ENCODE measurements around the gene NDC1.

Gene NDC1

DNA sequence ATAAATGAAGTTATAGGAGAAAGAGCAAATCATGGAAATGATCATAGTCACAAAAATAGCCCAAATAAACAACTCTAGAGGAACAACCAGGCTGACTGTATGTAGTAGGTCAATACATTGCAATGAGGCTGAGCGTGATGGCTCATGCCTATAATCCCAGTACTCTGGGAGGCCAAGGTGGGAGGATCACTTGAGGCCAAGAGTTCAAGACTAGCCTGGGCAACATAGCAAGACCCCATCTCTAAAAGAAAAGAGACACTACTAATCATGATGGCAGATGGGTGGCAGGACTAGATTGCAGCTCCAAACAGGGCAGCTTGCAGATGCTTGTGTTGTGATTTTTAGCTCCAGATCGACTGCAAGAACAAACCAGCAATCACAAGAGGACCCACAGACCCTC lies 27.6 kb downstream of the NDC1 start:
- TF ChIP-seq, protein P1, sequence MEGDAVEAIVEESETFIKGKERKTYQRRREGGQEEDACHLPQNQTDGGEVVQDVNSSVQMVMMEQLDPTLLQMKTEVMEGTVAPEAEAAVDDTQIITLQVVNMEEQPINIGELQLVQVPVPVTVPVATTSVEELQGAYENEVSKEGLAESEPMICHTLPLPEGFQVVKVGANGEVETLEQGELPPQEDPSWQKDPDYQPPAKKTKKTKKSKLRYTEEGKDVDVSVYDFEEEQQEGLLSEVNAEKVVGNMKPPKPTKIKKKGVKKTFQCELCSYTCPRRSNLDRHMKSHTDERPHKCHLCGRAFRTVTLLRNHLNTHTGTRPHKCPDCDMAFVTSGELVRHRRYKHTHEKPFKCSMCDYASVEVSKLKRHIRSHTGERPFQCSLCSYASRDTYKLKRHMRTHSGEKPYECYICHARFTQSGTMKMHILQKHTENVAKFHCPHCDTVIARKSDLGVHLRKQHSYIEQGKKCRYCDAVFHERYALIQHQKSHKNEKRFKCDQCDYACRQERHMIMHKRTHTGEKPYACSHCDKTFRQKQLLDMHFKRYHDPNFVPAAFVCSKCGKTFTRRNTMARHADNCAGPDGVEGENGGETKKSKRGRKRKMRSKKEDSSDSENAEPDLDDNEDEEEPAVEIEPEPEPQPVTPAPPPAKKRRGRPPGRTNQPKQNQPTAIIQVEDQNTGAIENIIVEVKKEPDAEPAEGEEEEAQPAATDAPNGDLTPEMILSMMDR (IDR thresholded peaks at IDR 0.05) = no peak

- TF ChIP-seq, protein P1 (IDR thresholded peaks at IDR 0.05) = no peak
Observed at GRCh38 chr1:53810007-53810406, 28.1 kb downstream of the NDC1 start.

DNA sequence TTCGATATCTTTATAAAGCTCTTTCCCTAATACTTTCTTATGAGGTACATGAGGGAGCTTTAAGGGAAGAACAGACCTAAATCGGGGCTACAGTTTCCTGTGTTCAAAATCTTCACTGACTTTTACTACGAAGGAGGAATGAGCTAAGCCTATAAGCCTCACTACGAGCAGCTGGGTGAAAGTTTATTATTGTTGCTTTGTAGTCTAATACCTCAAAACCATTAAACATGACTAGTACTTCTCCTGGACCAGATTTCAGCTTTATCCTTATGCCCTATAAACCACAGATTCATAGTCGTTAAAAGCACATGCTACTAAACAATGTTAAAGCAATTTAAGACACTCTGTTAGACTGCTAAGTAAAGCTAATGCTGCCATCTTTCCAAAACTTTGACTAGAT lies 30.2 kb downstream of the NDC1 start:
- TF ChIP-seq, protein P1 (IDR thresholded peaks at IDR 0.05) = no peak

DNA sequence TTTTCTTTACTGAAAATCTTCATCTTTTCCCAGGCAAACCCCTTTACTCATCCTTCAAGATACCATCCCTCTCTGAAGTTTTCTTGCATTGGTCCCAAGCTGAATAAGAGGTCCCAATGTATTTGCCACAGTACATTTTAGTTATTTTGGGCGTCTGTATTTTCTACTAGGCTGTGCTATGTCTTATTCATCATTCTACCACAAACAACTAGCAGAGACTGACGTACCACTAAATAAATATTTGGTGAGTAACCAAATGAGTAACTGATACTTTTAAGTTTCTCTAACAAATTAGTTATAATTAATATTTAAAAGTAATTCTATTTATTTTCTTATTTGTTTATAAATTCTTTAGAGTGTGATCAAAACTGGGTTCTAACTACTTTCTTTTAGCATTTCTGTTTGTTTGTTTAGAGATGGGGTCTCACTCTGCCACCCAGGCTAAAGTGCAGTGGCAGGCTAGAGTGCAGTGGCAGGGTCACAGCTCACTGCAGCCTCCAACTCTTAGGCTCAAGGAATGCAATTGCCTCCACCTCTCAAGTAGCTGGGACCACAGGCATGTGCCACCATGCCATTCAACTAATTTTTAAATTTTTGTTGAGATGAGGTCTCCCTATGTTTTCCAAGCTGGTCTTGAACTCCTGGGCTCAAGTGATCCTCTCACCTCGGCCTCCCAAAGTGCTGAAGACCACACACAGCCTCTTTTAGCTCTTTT lies 33.1 kb downstream of the NDC1 start:
- TF ChIP-seq, protein P1 (IDR thresholded peaks at IDR 0.05) = no peak

DNA sequence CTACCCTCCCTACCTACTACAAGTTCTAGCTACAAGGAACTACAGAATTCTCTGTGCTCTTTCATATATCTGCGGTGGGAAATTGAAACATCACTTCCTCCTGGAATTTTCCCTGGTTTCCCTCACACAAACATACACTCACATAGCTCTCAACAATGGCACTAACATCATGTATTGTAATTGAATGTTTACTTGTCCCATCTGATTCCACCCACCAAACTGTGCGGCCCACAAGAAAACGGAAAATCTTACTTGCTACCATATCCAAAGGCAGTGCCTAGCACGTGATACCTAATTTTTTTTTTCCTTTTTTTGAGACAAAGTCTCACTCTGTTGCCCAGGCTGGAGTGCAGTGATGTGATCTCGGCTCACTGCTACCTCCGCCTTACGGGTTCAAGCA lies 33.9 kb downstream of the NDC1 start:
- TF ChIP-seq, protein P1 (IDR thresholded peaks at IDR 0.05) = no peak

DNA sequence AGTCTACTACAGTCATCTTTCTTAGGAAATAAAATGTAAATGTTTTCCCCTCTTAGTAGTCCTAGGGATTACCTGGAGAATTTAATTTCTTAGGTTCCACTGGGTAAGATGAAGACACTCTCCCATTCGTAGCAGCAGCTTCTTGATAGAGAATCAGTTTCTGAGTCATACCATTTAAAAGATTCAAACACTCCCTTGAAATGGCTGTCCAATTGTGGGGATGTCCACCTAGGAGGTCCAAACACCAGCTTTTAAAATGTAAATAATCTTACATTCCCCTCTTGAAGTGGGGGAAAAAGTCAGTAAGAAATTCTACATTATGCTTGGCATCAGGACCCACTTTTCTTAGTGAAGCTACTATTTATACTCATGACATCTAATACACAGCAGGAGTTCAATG lies 37.5 kb downstream of the NDC1 start:
- TF ChIP-seq, protein P1 (IDR thresholded peaks at IDR 0.05) = no peak

GRCh38 chr1:53799141-53799540 lies 39.0 kb downstream of the NDC1 start:
- TF ChIP-seq, protein P1 (IDR thresholded peaks at IDR 0.05) = no peak

GRCh38 chr1:53792806-53793205 lies 45.3 kb downstream of the NDC1 start:
- TF ChIP-seq, protein P1 (IDR thresholded peaks at IDR 0.05) = no peak
